CD1c-positive myeloid dendritic cell (primary cell): ENCODE results near the gene QRSL1.
A peak's percentile ranks its signal among the peaks of the same experiment; 100 is the strongest.
"Not testable (repeated sequence)": the region's sequence is repeated elsewhere in the genome, so short reads cannot be mapped to it uniquely, and the experiment has no call there.

Experiments
- DNase-seq: peaks from one replicate; pipeline ENCODE4 v3.0.0-alpha.2; 2016; ENCODE audit errors: extremely low spot score

QRSL1 gene, protein sequence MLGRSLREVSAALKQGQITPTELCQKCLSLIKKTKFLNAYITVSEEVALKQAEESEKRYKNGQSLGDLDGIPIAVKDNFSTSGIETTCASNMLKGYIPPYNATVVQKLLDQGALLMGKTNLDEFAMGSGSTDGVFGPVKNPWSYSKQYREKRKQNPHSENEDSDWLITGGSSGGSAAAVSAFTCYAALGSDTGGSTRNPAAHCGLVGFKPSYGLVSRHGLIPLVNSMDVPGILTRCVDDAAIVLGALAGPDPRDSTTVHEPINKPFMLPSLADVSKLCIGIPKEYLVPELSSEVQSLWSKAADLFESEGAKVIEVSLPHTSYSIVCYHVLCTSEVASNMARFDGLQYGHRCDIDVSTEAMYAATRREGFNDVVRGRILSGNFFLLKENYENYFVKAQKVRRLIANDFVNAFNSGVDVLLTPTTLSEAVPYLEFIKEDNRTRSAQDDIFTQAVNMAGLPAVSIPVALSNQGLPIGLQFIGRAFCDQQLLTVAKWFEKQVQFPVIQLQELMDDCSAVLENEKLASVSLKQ

DNA sequence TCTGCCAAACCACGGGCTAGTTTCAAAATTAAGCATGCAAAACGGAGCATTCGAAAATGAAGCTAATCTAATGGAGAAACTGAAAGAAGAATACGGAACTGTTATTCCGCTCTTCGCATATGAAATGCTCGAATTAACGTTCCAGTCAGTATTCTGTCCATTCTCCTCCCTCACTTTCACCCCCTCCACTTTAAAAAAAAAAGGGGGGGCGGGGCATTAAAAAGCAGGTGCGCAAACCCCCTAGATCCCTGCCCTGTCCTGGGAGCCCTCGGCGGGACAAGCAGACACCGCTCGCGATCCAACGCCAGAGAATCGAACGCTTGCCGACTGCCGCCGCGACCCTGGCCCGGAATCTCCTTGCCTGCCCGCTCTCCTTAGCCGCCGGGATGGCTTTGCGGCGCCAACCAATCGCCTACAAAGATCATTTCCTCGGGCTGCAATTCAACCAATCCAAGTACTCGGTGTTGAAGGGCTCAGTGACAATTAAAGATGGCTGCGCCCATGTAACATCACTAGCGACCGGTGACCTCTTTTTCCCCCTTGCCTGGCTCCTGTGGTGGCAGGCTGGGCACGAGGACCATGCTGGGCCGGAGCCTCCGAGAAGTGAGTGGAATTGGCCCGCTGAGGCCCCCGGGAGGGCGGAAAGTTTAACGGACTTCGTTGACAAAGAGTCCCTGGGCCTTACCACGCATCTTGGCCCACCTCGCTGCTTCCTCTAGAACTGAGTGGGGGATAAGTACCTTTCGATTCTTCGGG, at the start of gene QRSL1, which contains the start of gene RTN4IP1:
QRSL1 (plus strand) TSS at position 476 of the 756 bp plus-strand sequence; CDS start at position 580, 104 bp downstream.
RTN4IP1 (minus strand) TSS at position 396 of the 756 bp plus-strand sequence. CDS start 477 bp downstream, outside the sequence.
- peak; percentile 96 for DNase-seq

DNA sequence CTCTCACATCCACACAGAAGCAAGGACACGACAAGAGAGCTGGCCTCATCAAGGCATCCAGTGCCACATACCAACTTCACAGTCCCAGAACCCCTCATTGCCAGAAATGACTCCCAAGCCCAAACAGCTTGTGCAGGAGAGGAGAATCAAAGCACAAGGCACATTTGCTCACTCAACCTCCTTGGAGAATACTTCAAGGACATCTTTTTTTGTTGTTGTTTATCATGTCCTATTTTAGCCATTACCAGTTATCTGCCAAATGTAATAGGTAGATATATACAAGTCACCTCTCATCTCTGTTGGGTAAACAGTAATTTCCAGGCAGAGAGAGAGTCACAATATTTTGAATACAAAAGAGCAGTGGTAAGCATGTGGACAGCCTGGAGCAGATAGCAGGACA, 47.9 kb upstream of the QRSL1 start:
- DNase-seq = no peak

DNA sequence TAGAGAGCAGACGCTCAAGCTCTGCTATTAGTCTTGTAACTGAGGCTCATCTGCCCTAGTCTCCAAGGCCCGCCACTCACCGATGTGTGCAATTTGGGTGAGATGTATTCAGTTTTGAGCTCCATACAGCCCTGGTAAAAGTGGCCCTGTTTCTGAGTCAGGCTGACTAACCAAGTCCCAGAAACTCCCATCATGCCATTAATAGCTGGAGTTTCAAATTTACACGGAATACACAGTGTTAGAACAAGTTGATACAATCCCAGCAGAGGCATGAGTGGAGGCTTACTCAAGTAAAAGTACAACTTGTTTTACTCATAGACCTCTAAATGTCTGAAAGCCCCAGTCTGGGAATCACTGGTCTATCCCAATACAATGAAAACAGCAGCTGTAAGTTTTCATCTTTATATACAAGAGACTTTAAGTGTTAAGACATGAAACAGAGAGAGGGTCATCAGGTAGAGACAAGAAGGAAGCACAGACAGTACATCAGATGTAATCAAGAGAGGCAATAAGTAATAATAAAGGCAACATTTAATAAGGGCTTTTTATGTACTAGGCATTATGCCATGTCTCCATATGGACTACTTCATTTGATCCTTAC, 42.5 kb upstream of the QRSL1 start:
- no peak for DNase-seq

DNA sequence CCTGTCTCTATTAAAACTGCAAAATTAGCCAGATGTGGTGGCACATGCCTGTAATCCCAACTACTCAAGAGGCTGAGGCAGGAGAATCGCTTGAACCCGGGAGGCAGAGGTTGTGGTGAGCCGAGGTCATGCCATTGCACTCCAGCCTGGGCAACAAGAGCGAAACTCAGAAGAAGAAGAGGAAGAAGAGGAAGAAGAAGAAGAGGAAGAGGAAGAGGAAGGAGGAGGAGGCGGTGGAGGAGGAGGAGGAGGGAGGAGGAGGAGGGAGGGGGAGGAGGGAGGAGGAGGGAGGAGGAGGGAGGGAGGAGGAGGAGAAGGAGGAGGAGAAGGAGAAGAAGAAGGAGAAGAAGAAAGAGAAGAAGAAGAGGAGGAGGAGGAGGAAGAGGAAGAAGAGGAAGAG, 40.4 kb upstream of the QRSL1 start:
- DNase-seq = not testable (repeated sequence)

DNA sequence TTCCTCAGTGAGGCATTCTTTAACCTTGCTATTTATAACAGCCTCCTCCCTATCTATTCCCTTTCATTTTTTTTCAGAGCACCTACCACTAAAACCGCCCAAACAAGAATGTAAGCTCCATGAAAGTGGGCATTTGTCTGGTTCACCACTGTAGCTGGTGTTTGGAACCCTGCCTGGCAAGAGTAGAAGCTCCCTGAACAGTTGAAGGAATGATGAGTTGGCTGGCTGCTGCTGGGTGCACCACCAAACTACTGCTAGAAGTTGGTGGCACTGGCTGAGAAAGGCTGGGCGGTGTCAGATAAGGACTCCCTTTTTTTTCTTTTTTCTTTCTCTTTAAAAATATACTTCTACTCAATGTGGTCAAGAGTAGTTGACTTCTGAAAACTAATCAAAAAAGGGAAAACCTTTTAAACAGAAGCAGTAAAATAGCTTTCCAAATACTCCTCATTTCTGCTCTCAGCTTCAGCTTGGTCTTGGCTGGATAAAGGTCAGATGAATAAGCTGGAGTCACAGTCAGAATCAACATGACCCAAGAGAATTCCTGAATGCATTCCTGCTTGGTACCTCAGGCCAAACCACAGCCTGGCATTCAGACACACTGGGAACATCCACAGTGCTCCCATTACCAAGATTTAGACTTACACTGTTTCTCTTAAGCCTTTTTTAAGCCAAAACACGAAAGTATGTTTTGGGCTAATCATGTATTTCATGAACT, 38.1 kb upstream of the QRSL1 start:
- no peak for DNase-seq

DNA sequence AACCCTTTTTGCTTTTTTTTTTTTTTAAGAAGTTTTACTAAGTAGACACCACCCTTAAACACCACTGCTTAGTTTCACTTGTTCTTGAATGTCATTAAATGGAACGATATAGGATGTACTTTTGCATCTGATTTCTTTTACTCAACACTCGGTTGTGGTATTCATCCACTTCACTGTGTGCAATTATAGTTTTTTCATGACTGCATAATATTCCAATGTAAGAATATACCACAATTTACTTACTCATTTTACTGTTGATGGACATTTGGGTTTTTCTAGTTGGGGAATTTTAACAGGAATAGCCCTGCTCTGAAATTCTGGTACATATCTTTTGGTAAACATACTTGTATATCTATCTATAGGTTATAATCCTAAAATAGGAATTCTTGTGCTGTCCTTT, 29.9 kb upstream of the QRSL1 start:
- no peak for DNase-seq

DNA sequence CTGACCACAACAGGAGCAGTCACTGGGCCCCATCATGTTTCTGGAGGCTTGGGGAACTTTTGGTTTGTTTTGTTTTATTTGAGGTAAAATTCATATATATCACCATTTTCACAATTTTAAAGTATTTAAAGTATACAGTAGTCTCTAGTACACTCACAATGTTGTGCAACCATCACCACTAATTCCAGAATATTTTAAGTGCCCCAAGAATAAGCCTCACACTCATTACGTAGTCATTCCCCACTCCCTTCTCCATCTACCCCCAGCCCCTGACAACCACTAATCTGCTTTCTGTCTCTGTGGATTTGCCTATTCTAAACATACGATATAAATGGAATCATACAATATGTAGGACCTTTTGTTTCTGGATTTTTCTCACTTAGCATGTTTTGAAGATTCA, 29.0 kb upstream of the QRSL1 start:
- no peak for DNase-seq

DNA sequence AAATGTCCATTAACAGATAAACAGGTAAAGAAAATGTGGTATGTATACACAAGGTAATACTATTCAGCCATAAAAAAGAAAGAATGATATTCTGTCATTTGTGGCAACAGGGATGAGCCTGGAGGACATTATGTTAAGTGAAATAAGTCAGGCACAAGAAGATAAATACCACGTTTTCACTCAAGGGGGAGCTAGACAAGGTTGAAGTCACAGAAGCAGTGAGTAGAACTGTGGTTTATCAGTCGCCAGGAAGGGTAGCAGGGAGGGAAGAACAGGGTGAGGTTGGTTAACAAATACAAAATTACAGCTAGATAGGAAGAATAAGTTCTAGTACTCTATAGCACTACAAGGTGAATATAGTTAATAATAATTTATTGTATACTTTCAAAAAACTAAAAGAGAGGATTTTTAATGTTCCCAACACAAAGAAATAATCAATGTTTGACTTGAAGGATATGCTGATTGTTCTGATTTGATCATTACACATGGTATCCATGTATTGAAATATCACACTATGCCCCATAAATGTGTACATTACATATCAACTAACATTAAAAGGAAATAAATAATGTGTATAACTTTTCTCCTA, 21.2 kb upstream of the QRSL1 start:
- peak; percentile 56 for DNase-seq

DNA sequence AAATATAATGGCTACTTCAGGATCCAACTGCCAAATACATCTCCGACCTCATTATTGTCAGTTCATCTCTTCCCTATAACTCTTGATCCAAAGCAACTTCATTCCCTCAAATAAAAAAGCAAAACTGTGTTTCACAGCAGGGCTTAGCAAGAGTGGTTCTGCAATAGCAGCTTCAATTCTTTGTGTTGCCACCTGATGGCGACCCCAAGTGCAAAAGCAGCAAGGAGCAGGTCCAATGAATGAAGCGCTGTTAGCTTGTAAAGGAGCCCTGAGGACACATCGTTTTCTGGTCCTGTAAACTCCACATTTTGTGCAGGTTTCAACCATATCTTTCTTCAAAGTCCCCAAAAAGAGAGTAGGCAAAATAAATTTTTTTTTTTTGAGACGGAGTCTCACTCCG, 19.7 kb upstream of the QRSL1 start:
- DNase-seq = no peak

DNA sequence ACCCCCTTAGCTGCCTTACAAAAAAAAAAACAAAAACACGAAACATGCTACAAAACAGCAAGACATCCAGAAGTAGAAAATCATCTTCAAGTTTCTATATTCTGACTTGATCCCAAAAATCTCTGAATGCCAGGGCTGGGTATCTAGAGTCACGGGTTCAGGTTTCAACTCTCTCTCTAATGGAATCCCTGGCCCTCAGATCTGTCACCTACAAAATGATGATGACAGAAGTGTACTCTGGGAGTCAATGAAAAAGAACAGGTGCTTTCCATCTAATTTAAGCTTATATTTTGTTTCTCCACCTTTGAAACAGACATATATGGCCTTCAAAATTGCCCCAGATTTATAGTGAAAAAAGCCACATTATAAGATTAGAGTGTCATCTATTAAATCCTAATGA, 18.3 kb upstream of the QRSL1 start:
- no peak for DNase-seq

DNA sequence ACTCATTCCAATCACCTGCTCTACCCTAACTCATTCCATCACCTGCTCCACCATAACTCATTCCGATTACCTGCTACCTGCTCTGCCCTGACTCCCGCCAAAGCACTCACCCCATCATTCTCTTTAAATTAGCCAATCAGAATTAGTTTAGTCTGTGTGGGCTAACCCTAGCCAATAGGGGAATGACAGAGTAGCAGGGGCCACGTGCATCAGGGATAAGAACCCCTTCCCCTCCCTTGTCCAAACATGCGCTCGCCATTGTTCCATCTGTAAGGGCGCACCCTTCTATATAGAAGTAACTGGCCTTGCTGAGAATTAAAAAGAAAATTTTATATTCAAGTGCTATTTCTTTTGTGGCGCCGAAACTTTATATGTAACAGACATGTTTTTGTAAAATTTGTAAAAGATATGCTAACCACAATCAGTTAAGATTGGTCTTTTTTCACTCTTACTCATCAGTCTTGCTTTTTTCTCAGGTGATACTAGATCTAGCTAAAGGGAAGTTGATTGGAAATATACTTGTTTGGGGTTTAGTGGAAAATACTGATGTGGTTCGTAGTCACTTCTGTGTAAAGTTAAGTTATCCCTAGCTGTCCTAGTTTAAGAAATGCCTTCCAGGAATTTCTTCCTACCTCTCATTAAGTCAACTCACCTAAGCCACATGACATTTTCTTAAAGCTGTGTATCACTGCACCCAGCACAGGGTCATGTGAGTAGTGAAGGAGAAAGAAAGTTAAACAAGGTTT, 16.5 kb upstream of the QRSL1 start:
- no peak for DNase-seq

DNA sequence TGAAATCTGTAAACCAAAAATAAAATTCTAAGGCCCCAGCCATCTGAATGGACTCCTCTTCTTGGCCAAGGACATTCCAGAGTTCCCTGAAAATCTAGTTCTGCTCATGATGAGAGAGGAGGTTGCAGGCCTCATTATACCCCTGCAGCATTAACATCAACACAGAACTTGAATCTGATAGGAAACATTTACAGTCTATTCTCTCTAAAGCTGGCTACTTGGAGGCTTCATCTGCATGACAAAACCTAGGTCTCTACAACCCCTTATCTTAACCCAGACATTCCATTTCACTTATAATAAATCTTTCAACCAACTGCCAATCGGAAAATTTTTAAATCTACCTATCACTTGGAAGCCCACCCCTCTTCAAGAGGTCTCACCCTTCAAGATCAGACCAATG, 15.8 kb upstream of the QRSL1 start:
- DNase-seq = no peak

DNA sequence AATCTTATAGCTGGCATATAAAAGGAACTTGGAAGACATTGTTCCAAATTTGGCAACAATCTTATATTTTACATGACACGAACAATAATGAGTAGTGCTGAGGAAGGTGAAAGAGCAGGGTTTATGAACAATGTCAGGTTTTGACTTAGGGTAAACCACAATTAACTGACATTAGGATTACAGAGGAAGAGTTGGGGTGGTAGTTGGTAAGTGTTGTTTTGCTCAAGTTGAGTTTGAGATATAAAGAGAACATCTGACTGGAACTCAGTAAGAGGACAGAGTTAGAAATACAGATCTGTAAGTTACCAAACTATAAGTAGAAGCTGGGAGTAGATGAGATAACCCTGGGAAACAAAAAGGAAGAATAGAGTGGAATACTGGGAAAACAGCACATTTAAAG, 15.2 kb upstream of the QRSL1 start:
- no peak for DNase-seq

DNA sequence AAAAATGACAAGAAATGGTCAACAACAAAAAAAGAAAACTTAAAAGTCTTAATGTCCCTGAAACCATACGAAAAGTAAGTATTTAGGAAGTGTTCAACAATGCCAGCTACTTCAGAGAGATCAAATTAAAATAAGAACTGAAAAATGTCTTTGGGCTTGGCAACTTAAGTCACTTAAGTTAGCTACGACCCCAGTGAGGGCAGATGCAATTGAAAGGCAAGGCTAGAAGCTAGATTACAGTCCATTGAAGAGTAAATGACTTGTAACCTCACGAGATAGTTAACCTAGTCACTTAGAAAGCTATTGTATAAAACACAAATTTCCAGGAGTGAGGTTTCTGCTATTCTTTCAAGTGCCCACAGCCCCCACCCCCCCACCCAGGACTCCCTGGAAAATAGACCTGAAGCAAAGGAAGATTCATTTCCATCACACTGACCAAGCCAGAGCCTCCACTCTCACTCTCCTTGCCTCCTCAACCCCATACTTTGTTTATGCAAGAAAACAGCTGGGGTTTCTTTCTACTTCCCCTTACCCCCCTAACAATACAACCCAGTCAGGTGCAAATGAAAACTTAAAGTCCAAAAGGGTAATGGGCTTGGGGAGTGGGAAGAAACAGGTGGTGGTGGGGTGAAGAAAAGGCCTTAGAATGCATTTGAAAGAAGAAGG, 14.7 kb upstream of the QRSL1 start:
- no peak for DNase-seq

DNA sequence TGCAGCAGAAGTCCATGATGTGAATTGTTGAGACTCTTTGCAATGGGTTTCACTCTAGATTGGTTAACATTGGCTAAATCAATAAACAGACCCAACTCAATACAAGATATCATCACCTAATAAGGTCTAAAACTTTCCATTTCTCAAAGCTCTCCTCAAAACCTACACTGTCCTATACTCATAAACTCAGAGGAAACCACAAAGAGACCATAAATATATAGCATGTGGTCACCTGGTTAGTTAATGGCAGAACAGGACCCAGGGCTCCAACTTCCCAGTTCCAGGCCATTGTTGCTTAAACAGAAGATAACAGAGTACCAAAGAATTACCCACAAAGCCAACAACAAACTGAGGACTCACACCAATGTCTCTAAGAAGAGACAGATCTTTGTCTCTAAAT, 12.1 kb upstream of the QRSL1 start:
- DNase-seq = no peak

DNA sequence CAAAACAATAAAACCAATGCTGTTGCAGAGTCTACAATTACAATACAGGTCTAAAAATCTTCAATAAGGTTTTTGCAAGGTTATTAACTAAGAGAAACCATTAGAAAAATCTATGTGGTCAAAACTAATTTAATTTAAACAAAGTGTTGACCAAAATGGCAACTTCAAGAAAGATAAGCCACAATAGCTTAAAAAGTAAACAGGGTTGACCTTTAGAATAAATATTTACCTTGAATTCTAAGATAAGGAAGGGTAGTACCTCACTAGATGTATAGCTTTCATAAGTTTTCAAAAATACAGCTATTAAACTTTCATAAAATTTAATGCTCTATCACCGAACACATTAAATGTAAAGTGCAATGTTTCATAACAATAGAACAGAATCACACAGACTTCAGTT, 11.5 kb upstream of the QRSL1 start:
- no peak for DNase-seq

DNA sequence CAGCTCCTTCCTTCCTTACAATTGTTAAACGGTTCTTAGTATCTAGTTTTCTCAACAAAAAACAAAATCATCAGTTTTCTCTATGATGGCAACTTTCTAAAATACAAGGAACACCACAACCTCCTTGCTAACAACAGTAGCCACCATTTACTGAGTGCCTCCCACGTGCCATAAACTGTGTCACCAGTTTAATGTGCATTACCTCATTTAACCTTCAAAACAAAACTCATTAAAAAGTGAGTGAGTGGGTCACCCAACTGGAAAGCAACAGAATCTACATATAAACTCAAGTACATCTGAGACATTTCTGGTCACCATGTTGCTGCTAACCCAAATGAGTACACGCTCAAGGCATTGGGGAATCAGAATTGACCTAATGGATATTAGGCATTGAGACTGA, 11.1 kb upstream of the QRSL1 start:
- no peak for DNase-seq

DNA sequence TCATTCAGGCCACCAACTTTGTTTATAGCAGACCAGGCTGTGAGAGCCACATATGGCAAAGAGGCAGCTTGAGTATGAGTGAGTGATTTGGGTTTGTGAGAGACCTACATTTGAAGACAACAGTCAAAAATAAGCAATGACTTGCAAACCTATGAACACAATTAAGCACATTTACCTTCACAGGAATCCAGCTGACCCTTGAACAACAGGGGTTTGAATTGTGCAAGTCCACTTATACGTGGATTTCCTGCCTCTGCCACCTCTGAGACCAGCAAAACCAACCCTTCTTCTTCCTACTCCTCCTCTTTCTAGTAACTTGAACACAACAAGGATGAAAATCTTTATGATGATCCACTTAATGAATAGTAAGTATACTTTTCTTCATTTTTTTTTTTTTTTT, 10.2 kb upstream of the QRSL1 start:
- no peak for DNase-seq

DNA sequence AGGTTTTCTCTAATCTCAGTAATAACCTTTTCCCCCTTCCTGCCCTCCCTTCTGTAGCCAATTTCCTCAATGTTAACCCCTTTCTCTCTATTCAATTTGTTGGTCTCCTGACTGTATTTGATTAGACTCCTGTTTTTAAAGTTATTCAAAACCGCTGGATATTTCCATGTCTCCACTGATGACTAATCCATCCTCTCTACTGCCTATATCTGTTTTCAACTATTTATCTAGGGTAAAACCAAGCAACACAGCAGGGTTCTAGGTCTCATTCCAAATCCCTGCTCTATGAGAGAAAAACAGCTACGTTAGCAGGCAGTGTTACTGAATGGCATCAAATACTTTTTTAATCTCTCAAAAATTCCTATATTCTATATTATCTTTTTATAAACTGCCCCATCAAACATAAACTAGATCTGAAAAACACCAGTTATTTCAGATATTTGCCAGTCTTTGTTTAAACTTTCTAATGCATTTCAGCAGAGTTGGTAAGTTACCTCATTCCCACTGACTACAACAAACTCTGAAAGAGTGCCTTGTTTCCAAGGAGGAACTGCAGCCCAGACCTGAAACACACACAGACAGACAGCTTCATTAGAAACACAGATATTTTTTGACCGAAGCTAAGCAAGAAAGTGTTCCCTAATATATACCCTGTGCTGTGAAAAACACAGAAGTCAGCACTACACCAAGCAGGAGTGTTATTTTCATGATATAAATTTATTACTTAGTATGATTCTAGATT, 8.3 kb upstream of the QRSL1 start:
- no peak for DNase-seq
